Endothelial cell of umbilical vein (primary cell): Measurements from ENCODE around the gene POLR2B. TPM values are rescaled to one million over a fixed set of nuclear protein-coding genes. Genes with fewer than 3 reads are reported as not detected.

Experiments
- BruUV-seq: library from RNA; stranded (reverse); fragments of 400-500 nt; replicated peaks from 2 replicates; lab custom pipeline; 2021; lab: Mats Ljungman, UMichigan
- CTCF ChIA-PET: fragments of 300-600, 350-600 bp; sonication (Branson Sonifier 250); formaldehyde crosslinking; loops from one replicate; lab custom pipeline; 2021; ENCODE audit warnings: antibody characterized with exemption, inconsistent platforms; lab: Charles Lee
- POLR2A ChIA-PET: fragments of 300-600, 350-600 bp; sonication (Branson Sonifier 250); formaldehyde crosslinking; loops from one replicate; lab custom pipeline; 2021; ENCODE audit warnings: antibody characterized with exemption, inconsistent platforms; lab: Charles Lee
- DNase-seq: peaks from one replicate; pipeline ENCODE4 v3.0.0-alpha.2; 2011; ENCODE audit warnings: low read depth, low spot score
- FAIRE-seq: peaks from 2 replicates; lab custom pipeline; 2011; peaks lifted over from hg19 to GRCh38; lab: Jason Lieb, UNC
- H2AFZ ChIP-seq: 2 replicates; pipeline ENCODE4 v1.6.0; 2012; ENCODE audit warnings: low read depth, low read length, control low read depth, inconsistent platforms
- H3K27ac ChIP-seq: 2 replicates; pipeline ENCODE4 v1.5.1; 2011; ENCODE audit warnings: low read depth, mild to moderate bottlenecking, control low read depth, low read length, moderate library complexity; ENCODE audit not compliant: insufficient read depth
- H3K27me3 ChIP-seq, 2 experiments: 2 replicates each; pipeline versions ENCODE4 v1.6.0 to v1.6.1; 2011; ENCODE audit warnings: low read length in 2 of 2, mixed read lengths in 1 of 2; ENCODE audit not compliant: control insufficient read depth in 2 of 2, insufficient read depth in 2 of 2
- H3K36me3 ChIP-seq, 2 experiments: 2 replicates in 1 of 2; 3 replicates in 1 of 2; pipeline ENCODE4 v1.5.1; 2011; ENCODE audit warnings: low read length in 2 of 2, mild to moderate bottlenecking in 1 of 2, moderate library complexity in 1 of 2; ENCODE audit not compliant: control insufficient read depth in 2 of 2, insufficient read depth in 2 of 2; ENCODE audit errors: extremely low read depth in 1 of 2
- H3K4me1 ChIP-seq: 3 replicates; pipeline ENCODE4 v1.5.1; 2011; ENCODE audit warnings: mild to moderate bottlenecking, low read length; ENCODE audit not compliant: control insufficient read depth, insufficient read depth; ENCODE audit errors: extremely low read depth
- H3K4me2 ChIP-seq: 2 replicates; pipeline ENCODE4 v1.6.1; 2011; ENCODE audit warnings: low read length, control low read depth, mixed read lengths; ENCODE audit not compliant: insufficient read depth
- H3K4me3 ChIP-seq, 3 experiments: fragments of 200-600 bp in 1 of 3; sonication (generic), shearing (Covaris generic) in 1 of 3; replicated peaks in 1 of 3; 2 replicates each; pipeline ENCODE4 v1.5.1; 2011 to 2016; ENCODE audit warnings: control low read depth in 3 of 3, low read length in 3 of 3, mild to moderate bottlenecking in 2 of 3, inconsistent platforms in 1 of 3, low read depth in 1 of 3, moderate library complexity in 1 of 3; ENCODE audit not compliant: insufficient read depth in 1 of 3
- H3K79me2 ChIP-seq: 2 replicates; pipeline ENCODE4 v1.6.0; 2012; ENCODE audit warnings: low read length, inconsistent platforms; ENCODE audit not compliant: control insufficient read depth, insufficient read depth
- H3K9ac ChIP-seq: replicated peaks from 2 replicates; pipeline ENCODE3; 2011; ENCODE audit warnings: low read length, control low read depth; ENCODE audit not compliant: insufficient read depth; ENCODE audit errors: extremely low read depth
- H3K9me1 ChIP-seq: replicated peaks from 3 replicates; pipeline ENCODE4 v1.6.0; 2011; ENCODE audit warnings: mild to moderate bottlenecking, low read length; ENCODE audit not compliant: control insufficient read depth, insufficient read depth; ENCODE audit errors: extremely low read depth
- H3K9me3 ChIP-seq: replicated peaks from 2 replicates; pipeline ENCODE4 v1.5.1; 2012; ENCODE audit warnings: low read length, inconsistent platforms; ENCODE audit not compliant: control insufficient read depth, insufficient read depth
- H4K20me1 ChIP-seq: replicated peaks from 2 replicates; pipeline ENCODE3; 2011; ENCODE audit warnings: mild to moderate bottlenecking, low read length; ENCODE audit not compliant: control insufficient read depth, insufficient read depth; ENCODE audit errors: extremely low read depth
- EZH2 ChIP-seq: IDR thresholded peaks from 2 replicates; pipeline ENCODE4 v1.6.1; 2012; ENCODE audit warnings: borderline replicate concordance, low read depth, mild to moderate bottlenecking, moderate library complexity, low read length, inconsistent platforms; ENCODE audit not compliant: severe bottlenecking
- FOS ChIP-seq: IDR thresholded peaks from 2 replicates; pipeline ENCODE4 v1.6.1; 2011; ENCODE audit warnings: mild to moderate bottlenecking, low read length, moderate library complexity, borderline replicate concordance; ENCODE audit not compliant: insufficient read depth
- GATA2 ChIP-seq: IDR thresholded peaks from 2 replicates; pipeline ENCODE4 v1.7.0; 2011; ENCODE audit warnings: low read depth, mild to moderate bottlenecking, moderate library complexity, mixed read lengths, low read length; ENCODE audit not compliant: insufficient read length, insufficient read depth
- JUN ChIP-seq: IDR thresholded peaks from 2 replicates; pipeline ENCODE4 v1.6.1; 2011; ENCODE audit warnings: borderline replicate concordance, low read depth; ENCODE audit not compliant: insufficient read length, insufficient read depth
- MAX ChIP-seq: IDR thresholded peaks from 2 replicates; pipeline ENCODE4 v1.6.1; 2011; ENCODE audit not compliant: insufficient read depth, insufficient read length
- MYC ChIP-seq: IDR thresholded peaks from one replicate; pipeline ENCODE4 v1.6.1; 2011; ENCODE audit warnings: mild to moderate bottlenecking, low read depth, low read length
- POLR2A ChIP-seq: IDR thresholded peaks from 2 replicates; pipeline ENCODE4 v1.6.1; 2012; ENCODE audit warnings: low read depth, mild to moderate bottlenecking, control low read depth, low read length
- POLR2AphosphoS5 ChIP-seq: IDR thresholded peaks from 2 replicates; pipeline ENCODE4 v1.6.1; 2012; ENCODE audit warnings: low read depth, mild to moderate bottlenecking, control low read depth, low read length, moderate library complexity; ENCODE audit not compliant: insufficient read depth
- dilution Hi-C: fragments of 300-500 bp; cut with MboI; formaldehyde crosslinking; loops from one replicate; pipeline ENCODE4 v1.15.0; 2019; ENCODE audit warnings: low sequenced_read_pairs; ENCODE audit not compliant: extremely low pct_ligation_motif_present
- intact Hi-C: fragments of 100-400 bp; cut with micrococcal nuclease; formaldehyde crosslinking; loops from one replicate; pipeline ENCODE4 v1.10.0; 2022
- polyA plus RNA-seq, 4 experiments: library from polyadenylated mRNA; depleted of rRNA in 3 of 4; stranded (reverse) in 3 of 4; unstranded in 1 of 4; fragments of >200 nt; gene quantifications; 2 replicates each; pipeline versions ENCODE4 v1.2.1 to v1.2.3, GENCODE V29; 2011 to 2012; ENCODE audit warnings: missing spikeins in 1 of 4
- total RNA-seq: library from RNA; stranded (reverse); gene quantifications from 2 replicates; pipeline ENCODE4 v1.2.3, GENCODE V29; 2021
- TF ChIP-seq, protein P1 (sequence below), 2 donors: IDR thresholded peaks; 1 replicate in 1 of 2; 2 replicates in 1 of 2; pipeline ENCODE4 v1.5.1; 2011; ENCODE audit warnings: low read length in 2 of 2, mild to moderate bottlenecking in 2 of 2, moderate library complexity in 2 of 2, control low read depth in 1 of 2, inconsistent platforms in 1 of 2, low read depth in 1 of 2; ENCODE audit not compliant: insufficient read depth in 1 of 2; ENCODE audit errors: extremely low read depth in 1 of 2

Gene POLR2B
- total and polyA plus RNA-seq, 2 donors (not counting 3 experiments of a cell fraction or from before 2014, with no cell fraction given), result 75.5 to 148 TPM

DNA sequence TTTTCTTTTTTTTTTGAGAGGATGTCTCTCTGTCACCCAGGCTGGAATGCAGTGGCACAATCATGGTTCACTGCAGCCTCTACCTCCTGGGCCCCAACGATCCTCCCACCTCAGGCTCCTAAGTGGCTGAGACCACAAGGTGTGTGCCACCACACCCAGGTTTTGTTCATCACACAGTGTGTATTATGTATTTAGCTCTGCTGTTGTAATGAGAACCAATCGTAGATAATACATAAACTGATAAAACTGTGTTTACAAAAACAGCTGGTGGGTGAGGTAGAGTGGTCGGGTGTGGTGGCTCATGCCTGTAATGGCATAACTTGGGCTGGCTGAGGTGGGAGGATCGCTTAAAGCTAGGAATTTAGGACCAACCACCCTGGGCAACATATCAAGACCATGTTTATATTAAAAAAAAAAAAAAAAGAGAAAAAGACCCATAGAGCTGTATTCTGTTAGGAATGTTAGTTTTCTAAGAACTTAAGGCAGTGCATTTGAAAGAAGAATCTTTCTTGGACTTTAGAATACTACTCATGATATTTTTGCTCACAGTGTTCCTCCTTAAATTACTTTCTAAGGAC, 34.9 kb downstream of the POLR2B start:
- Histone ChIP-seq H3K9me1 (peaks cover 3% of the 10 kb centered on the region), H3K4me1 (no peaks in the 10 kb centered on the region), H3K9me3 (no peaks in the 10 kb centered on the region), H3K9ac (no peak overlapping the region), H3K36me3 (peaks cover 13 to 44% of the 10 kb centered on the region in 2 experiments), H4K20me1 (peaks cover 8% of the 10 kb centered on the region), H3K79me2 (peaks cover 9% of the 10 kb centered on the region), H3K27me3 (no peaks in the 10 kb centered on the region), H3K27ac (no peak overlapping the region), H3K4me2 (no peak overlapping the region), H2AFZ (no peak overlapping the region), H3K4me3 (no peak overlapping the region)
- POLR2A ChIA-PET, result no interaction called here
- no peak for FAIRE-seq
- BruUV-seq, result no TSS peak
- CTCF ChIA-PET, result interaction anchor here (0.8 to 1.4 kb wide), 2 partner anchors 11 to 150 kb away, joined by 3 read pairs; no protein-coding TSS in a partner anchor
- intact Hi-C loops, result no loop called here
- DNase-seq, result no peak
- dilution Hi-C loops, result no loop called here
- TF ChIP-seq GATA2 (no peak), JUN (no peak), POLR2AphosphoS5 (no peak), MAX (no peak), MYC (no peak), EZH2 (no peak), POLR2A (no peak), FOS (no peak)
- TF ChIP-seq, protein P1, sequence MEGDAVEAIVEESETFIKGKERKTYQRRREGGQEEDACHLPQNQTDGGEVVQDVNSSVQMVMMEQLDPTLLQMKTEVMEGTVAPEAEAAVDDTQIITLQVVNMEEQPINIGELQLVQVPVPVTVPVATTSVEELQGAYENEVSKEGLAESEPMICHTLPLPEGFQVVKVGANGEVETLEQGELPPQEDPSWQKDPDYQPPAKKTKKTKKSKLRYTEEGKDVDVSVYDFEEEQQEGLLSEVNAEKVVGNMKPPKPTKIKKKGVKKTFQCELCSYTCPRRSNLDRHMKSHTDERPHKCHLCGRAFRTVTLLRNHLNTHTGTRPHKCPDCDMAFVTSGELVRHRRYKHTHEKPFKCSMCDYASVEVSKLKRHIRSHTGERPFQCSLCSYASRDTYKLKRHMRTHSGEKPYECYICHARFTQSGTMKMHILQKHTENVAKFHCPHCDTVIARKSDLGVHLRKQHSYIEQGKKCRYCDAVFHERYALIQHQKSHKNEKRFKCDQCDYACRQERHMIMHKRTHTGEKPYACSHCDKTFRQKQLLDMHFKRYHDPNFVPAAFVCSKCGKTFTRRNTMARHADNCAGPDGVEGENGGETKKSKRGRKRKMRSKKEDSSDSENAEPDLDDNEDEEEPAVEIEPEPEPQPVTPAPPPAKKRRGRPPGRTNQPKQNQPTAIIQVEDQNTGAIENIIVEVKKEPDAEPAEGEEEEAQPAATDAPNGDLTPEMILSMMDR (IDR thresholded peaks at IDR 0.05; ENCODE audit: extremely low read depth in 1 of 2, insufficient read depth in 1 of 2, low read depth in 1 of 2, low read length in 2 of 2), result no peak
